Right lobe of liver (tissue), 4 donors: ENCODE measurements around the gene GIPC2.
"Not testable (repeated sequence)": the region's sequence is repeated elsewhere in the genome, so short reads cannot be mapped to it uniquely, and the experiment has no call there.

Experiments used
- CTCF ChIP-seq, 4 donors: fragments of 200-600 bp in 3 of 4; fragments of 450-650 bp in 1 of 4; IDR thresholded peaks; one replicate each; pipeline versions ENCODE4 v1.5.1 to v1.8.0; 2016 to 2022; ENCODE audit warnings: antibody characterized with exemption in 4 of 4, mild to moderate bottlenecking in 2 of 4
- POLR2A ChIP-seq: fragments of 450-650 bp; IDR thresholded peaks from one replicate; pipeline ENCODE4 v1.6.1; 2017; ENCODE audit warnings: antibody characterized with exemption, mild to moderate bottlenecking
- donor health status: DM: no; HTN: no; CAD: no.
- donor health status: DM: no; HTN: no; CAD: no.
- donor health status: DM: no; HTN: yes; CAD: no.

DNA sequence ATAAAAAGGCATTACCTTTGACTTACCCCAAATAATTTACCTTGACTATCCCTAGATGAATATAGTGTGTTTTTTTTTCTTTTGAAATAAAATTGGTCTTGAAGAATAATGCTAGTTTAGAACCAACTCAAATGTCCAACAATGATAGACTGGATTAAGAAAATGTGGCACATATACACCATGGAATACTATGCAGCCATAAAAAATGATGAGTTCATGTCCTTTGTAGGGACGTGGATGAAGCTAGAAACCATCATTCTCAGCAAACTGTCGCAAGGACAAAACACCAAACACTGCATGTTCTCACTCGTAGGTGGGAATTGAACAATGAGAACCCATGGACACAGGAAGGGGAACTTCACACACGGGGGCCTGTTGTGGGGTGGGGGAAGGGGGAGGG is 63.9 kb downstream of the GIPC2 start:
- TF ChIP-seq POLR2A; CTCF (IDR thresholded peaks at IDR 0.05): not testable (repeated sequence)
